GM19455 (cell line): Measurements from ENCODE around the gene TLN1.

ENCODE experiments used
- ATAC-seq: cut with Tn5 transposase; IDR thresholded peaks from one replicate; pipeline ENCODE4 v1.9.1; 2021; ENCODE audit not compliant: unreplicated experiment

The TLN1 gene

GRCh38 chr9:35729700-35730485 lies 2.1 kb downstream of the TLN1 start:
- ATAC-seq: no peak

GRCh38 chr9:35729101-35729500 lies 2.9 kb downstream of the TLN1 start:
- ATAC-seq: no peak

DNA sequence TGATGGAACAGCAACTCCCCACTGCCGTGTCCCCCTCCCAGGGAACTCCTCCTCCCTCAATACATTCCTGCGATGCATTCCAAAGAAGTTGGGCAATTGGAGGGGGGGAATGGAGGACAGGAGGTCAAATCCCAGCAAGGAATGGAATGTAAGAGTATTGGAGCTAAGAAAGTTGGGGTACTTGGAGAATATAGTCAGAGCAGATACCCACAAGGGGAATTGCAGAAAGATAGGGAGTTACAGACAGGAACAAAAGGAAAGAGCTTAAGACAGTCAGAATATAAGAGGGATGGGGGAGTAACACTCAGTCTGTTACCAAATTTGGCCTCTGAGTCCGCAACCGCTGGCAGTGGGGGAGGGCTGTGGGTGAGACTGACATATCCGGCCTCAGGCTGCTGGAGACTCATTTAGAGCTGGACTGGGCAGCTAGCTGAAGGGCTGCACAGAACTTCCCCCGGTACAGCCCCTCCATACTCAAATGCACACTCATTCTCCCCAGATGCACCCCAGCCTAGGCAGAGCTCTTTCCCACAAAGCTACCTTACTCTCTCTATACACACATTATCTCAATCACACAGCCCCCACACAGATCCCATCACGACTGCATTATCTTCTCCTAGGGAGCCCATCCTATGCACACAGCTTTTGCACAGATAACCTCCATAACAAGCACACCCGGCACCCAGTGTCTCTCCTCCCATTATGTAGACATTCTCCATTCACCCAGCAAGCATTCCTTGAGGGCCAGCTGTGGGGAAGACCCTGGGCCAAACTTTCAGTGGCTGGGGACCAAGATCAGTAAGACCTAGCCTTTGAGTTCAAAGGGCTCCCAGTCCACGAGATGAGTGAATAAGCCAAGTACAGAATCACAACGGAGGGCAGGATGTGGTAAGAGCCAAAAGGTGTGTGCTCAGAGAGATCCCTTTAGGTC lies 3.7 kb downstream of the TLN1 start:
- no peak for ATAC-seq

- ATAC-seq: no peak
Observed at GRCh38 chr9:35727676-35728040, 4.3 kb downstream of the TLN1 start.

DNA sequence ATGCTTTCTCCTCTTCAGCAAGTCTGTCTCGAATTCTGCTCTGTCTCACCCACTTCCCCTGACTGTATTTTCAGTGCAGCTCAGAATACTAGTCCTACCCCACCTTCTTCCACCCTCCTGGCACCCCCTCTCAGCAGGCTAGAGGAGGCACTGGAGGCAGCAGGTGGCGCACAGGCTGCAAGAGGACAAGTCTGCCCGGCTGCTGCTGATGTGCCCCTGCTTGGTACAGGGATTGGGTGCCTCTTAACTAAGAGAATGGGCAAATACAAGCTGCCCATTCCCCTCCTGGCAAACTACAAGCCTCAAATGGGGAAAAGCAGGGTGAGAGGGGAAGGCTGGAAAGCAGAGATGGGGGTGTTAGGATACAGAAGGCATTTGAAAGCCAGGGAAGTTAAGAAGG lies 5.1 kb downstream of the TLN1 start:
- ATAC-seq: no peak

- ATAC-seq: no peak
Observed at GRCh38 chr9:35725362-35725761, 6.6 kb downstream of the TLN1 start.

DNA sequence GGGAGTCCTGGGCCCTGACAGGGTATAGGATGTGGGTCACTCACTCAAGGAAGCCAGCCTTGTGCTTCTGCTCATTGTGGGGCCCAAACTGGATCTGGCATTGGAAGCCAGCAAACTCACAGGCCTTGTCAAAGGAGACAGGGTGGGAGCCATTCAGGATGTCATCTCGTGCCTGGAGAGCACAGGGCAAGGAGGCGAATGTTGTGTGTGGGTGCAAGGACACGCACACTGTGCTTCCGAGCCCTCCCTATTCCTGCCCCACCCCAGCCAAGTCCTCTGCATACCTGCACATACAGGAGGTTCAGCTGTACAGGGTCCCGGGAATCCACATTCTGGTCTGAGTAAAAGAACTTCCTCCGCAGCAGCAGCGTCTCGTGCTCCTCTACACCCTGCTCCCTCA lies 8.1 kb downstream of the TLN1 start:
- ATAC-seq: no peak

DNA sequence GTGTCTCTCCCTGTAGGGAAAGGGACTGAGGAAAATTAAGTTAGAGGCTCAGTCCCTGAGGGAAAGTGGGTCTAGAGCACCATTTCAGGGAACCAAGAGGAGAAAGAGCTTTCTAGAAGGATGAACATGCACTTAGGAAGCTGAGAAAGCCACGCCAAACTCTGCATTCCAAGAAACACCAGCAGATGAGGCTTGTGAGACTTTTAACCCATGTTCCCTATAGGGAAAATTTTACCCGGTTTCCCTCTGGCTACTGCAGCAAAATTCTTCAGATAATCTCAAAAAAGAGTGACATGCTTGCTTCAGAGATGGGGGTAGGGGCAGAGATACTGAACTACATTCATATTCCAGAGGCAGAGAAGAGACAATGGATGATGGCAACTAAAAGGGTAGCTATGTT lies 8.6 kb downstream of the TLN1 start:
- ATAC-seq: no peak

- no peak for ATAC-seq
Observed at GRCh38 chr9:35719546-35719945, 12.4 kb downstream of the TLN1 start.

GRCh38 chr9:35718721-35719511 lies 13.1 kb downstream of the TLN1 start:
- ATAC-seq: no peak

DNA sequence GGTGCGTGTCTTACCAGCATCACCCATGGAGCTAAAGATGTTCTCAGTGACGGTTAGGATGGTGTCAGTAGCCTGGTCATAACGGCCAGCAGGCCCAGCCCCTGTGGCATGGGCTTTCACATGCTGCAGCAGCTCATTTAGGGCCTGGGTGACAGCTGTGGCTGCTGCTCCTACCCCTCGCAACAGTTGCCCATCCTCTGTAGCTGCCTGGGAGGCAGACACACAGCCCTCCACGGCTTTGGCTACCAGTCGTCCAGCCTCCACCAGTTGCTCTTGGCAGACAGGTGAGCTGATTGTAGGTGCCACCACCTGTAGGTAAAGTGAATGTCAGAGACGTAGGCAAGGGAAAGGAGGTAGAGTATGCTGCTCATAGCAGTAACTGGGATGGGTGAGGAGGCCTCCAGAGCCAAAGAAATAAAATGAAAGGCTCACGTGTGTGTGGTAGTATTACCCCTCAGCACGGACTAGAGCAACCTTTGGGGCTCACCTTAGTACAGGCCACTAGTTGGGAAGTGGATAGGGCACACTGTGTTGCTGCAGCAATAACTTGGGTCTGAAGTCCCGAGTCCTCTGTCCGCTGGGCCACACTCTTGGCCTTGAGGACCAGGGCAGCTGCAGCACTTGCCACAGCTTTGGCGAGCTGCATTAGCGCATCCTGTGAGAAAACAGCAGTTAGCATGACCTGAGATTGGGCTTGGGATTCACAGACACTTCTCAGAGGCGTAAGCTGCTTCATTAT lies 14.7 kb downstream of the TLN1 start:
- ATAC-seq: no peak

- no peak for ATAC-seq
Observed at GRCh38 chr9:35716230-35716629, 15.8 kb downstream of the TLN1 start.

- no peak for ATAC-seq
Observed at GRCh38 chr9:35714579-35715252, 17.3 kb downstream of the TLN1 start.

DNA sequence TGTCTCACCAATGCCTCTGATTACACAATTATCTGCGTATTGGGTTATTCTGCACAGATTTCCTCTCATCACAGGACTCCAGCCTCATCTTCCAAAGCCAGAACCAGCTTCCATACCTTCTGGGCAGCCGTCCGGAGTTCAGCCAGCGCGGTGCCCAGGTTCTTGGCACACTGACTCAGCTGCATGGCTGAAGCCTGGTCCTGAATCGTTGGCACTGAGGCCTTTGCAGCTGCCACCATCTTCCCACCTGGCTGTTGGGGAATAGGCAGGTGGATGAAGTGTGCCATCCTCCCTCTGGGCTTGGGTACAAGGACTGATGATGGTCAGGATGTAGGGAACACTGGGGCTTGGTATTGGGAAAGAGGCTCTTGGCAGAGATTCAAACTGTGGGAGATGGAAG lies 17.9 kb downstream of the TLN1 start:
- no peak for ATAC-seq

DNA sequence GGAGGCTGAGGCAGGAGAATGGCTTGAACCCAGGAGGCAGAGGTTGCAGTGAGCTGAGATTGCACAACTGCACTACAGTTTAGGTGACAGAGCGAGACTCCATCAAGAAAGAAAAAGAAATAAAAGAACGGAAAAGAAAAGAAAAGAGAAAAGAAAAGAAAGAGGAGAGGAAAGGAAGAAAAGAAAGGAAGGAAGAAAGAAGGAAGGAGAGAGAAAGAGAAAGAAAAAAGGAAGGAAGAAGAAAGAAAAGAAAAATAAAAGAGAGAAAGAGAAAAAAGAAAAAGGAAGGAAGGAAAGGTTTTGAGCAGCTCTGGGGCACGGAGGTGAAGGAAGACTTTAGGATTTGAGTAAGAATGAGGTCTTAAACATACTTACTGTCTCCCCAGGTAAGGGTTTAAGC lies 18.4 kb downstream of the TLN1 start:
- no peak for ATAC-seq

GRCh38 chr9:35712762-35713400 lies 19.1 kb downstream of the TLN1 start:
- ATAC-seq: no peak

DNA sequence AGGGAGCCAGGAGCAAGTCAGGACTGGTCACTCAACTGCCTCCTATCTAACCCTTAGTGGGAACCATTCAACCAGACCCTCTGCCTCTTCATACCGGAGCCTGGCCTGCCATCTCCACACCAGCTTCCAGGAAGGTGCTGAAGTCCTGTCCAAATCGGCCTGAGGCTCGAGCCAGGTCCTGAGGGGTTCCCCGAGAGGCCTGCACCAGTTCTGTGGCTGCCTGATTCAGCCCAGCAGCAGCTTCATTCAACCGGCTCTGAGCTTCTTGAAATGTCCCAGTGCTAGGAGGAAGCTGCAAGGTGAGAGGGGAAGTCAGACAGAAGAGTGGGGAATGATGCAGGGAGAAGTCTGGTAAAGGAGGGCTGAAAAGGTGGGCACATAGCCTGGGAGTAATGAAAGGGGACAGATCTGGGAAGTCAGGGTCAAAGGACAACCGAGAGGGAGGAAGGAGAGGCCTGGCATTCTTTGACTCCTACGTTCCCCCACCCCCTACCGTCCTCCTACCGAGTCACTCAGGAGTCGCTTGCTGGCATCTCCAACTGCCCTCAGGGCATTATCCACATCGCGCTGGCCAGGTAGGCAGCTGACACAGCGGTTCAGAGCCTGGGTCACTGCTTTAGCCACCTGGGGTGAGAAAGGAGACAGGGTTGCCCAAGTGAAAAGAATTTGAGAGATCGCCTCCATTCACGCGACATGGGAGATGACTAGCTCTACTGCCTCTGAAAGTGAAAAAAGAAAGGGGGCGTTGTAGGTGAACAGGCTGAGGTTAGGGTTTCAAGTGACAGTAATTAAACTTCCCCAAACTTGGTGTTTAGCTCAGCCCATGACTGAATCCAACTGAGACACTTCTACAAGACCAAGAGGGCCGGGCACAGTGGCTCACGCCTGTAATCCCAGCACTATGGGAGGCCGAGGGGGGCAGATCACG lies 20.2 kb downstream of the TLN1 start:
- ATAC-seq: no peak

- no peak for ATAC-seq
Observed at GRCh38 chr9:35710818-35711500, 21.0 kb downstream of the TLN1 start.
